PFSK-1 (cell line): ENCODE measurements around the gene KIFAP3.

ENCODE experiments used
- FOXP2 ChIP-seq: optimal IDR thresholded peaks from 2 replicates; pipeline ENCODE3; 2011; ENCODE audit warnings: borderline replicate concordance, control low read depth, inconsistent platforms; ENCODE audit not compliant: insufficient read depth; ENCODE audit errors: extremely low read length, extremely low read depth
- POLR2AphosphoS5 ChIP-seq: IDR thresholded peaks from 2 replicates; pipeline ENCODE4 v1.6.1; 2012; ENCODE audit warnings: low read depth, mild to moderate bottlenecking, control low read depth, low read length, moderate library complexity
- REST ChIP-seq, 2 experiments: IDR thresholded peaks; 2 replicates each; pipeline versions ENCODE4 v1.6.1 to v1.8.0; 2011 to 2012; ENCODE audit warnings: low read depth in 2 of 2, low read length in 2 of 2, control low read depth in 1 of 2, inconsistent platforms in 1 of 2, mild to moderate bottlenecking in 1 of 2, moderate library complexity in 1 of 2; ENCODE audit not compliant: insufficient read depth in 1 of 2
- SIN3A ChIP-seq: IDR thresholded peaks from 2 replicates; pipeline ENCODE4 v1.6.1; 2012; ENCODE audit warnings: mild to moderate bottlenecking, low read length, moderate library complexity, borderline replicate concordance; ENCODE audit not compliant: insufficient read depth
- TAF1 ChIP-seq: IDR thresholded peaks from 2 replicates; pipeline ENCODE4 v1.6.1; 2012; ENCODE audit warnings: low read length, control low read depth, borderline replicate concordance; ENCODE audit not compliant: insufficient read depth

DNA sequence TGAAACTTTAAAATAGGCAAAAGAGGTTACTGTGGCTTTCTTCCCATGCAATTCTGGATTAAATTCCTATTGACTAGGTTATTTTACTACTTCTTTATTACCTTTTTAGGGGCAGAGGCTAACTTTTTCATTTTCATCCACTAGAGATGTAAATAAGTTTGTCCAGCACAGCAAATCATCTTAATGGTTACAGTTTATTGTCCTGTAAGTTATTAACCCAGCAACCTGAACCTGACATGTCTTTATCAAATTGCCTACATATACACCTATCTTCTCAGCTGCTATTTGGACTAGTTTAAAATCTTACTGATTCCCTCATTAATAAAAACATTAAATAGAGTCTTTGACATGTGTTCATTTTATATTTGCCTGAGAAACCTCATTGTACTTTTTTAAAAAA is 173.9 kb downstream of the KIFAP3 start:
- TF ChIP-seq REST (IDR thresholded peaks at IDR 0.05; ENCODE audit: insufficient read depth in 1 of 2, low read depth in 2 of 2, low read length in 2 of 2): no peak
- TF ChIP-seq TAF1: no peak
- TF ChIP-seq POLR2AphosphoS5: no peak
- no peak for TF ChIP-seq SIN3A
- no peak for TF ChIP-seq FOXP2
